ENCODE measurements around the gene TEF. TPM values are rescaled to one million over a fixed set of nuclear protein-coding genes. Genes with fewer than 3 reads are reported as not detected.
"Not testable (repeated sequence)": the region's sequence is repeated elsewhere in the genome, so short reads cannot be mapped to it uniquely, and the experiment has no call there.

Gene TEF
- total RNA-seq, 1 donor = 8.6 TPM

DNA sequence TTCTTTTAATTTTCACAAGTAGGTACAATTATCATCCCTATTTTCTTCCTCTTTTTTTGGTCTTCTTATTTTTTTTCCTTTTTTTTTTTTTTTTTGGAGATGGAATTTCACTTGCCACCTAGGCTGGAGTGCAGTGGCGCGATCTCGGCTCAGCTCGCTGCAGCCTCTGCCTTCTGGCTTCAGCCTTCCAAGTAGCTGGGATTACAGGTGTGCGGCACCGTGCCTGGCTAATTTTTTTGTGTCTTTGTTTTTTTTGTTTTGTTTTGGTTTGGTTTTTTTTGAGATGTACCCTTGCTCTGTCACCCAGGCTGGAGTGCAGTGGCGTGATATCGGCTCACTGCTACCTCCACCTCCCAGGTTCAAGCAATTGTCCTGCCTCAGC, 48.2 kb downstream of the TEF start:
- no peak for DNase-seq (ENCODE audit: low read depth)
- TF ChIP-seq, protein P1, sequence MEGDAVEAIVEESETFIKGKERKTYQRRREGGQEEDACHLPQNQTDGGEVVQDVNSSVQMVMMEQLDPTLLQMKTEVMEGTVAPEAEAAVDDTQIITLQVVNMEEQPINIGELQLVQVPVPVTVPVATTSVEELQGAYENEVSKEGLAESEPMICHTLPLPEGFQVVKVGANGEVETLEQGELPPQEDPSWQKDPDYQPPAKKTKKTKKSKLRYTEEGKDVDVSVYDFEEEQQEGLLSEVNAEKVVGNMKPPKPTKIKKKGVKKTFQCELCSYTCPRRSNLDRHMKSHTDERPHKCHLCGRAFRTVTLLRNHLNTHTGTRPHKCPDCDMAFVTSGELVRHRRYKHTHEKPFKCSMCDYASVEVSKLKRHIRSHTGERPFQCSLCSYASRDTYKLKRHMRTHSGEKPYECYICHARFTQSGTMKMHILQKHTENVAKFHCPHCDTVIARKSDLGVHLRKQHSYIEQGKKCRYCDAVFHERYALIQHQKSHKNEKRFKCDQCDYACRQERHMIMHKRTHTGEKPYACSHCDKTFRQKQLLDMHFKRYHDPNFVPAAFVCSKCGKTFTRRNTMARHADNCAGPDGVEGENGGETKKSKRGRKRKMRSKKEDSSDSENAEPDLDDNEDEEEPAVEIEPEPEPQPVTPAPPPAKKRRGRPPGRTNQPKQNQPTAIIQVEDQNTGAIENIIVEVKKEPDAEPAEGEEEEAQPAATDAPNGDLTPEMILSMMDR (IDR thresholded peaks at IDR 0.05; ENCODE audit: insufficient read depth, low read depth, low read length) = no peak
- H3K4me3 ChIP-seq (ENCODE audit: low read depth, low read length) = no peak overlapping the region

DNA sequence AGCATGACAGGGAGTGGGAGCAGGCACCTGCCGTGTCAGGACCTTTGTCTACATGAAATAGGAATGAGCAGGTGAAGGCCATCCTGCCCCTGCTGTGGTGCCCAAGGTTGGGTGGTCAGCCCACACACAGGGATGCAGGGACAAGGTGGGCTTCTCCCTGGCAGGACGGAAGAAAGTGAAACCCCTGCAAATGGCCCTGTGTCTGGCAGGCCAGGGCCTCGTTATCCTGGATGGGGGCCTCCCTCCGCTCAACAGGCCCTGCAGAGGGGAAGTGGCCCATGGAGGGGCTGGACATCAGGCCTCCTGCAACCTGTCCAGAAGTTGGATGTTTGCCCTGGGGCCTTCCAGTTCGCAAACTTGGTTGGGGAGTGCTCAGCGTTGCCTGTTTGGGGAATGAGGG, 49.9 kb downstream of the TEF start:
- TF ChIP-seq, protein P1 (IDR thresholded peaks at IDR 0.05; ENCODE audit: insufficient read depth, low read depth, low read length) = no peak
- no peak overlapping the region for H3K4me3 ChIP-seq (ENCODE audit: low read depth, low read length)
- no peak for DNase-seq (ENCODE audit: low read depth)

DNA sequence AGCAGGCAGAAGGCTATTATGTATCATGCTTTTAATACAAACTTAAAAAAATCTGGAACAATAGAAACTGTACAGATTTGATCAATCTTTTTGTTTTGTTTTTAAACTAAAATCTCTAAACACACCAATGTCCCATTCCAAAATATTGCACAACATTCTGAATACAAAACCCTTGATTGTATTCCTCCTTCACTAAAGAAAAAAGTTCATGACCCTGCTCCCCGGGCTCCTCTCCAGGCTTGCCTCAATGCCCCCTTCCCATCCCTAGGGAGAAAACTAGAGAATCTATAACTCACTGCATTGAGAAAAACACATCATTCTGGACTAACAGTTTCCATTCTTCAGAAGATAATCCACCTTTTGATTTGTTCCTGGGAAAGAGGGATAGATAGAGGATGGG, 51.7 kb downstream of the TEF start:
- not testable (repeated sequence) for DNase-seq (ENCODE audit: low read depth)

DNA sequence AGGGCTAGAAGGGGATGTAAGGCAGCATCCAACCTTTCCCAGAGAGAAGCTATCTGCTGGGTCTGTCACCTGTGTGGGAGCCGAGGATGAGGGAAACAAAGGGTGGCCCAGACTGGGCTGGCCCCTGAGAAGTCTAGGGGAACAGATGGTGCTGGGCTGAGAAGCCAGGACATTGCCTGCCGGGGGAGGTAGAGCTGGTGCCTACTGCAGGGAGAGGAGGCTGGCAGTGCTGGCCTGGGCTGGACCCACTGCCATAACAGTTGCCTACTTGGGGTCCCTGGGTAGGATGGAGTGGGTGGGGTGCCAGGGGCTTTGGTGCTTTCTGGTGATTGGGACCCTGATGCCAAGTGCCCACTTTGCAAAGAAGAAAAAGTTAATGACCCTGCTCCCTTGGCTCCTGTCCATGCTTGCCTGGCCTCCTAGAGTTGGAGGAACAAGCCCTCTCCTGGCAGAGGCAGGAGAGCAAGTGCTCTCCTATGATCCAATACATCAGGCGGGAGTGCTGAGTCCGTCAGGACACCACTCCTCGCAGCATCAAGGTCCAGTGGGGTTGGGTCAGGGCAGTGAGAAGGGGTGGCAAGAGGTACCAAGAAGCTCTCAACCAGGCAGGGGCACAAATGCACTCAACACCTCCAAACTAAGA, 52.7 kb downstream of the TEF start:
- DNase-seq (ENCODE audit: low read depth); H3K4me3 ChIP-seq (ENCODE audit: low read depth, low read length): not testable (repeated sequence)

More for the DNA sequence above, 51.7 kb downstream of the TEF start:
- not testable (repeated sequence) for H3K4me3 ChIP-seq (ENCODE audit: low read depth, low read length)

DNA sequence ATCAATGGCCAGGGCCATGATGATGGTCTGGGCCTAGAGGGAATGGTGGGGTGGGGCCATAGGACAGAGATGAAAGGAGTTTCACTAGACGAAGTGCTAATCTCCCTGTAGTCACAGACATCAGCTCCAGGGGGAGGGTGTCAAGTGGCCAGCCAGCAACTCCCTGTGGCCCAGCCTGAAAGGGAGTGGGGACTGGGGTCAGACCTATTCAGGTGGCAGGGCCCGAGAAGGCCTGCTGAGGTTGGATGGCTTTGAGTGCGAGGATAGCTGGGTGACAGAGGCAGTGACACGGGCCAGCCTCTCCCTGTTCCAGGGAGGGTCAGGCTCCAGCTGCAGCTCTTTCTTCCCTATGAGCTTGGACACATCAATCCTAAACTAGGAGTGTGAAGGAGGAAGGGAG, 53.8 kb downstream of the TEF start:
- no peak overlapping the region for H3K4me3 ChIP-seq (ENCODE audit: low read depth, low read length)
- no peak for DNase-seq (ENCODE audit: low read depth)
- TF ChIP-seq, protein P1 (IDR thresholded peaks at IDR 0.05; ENCODE audit: insufficient read depth, low read depth, low read length) = no peak

DNA sequence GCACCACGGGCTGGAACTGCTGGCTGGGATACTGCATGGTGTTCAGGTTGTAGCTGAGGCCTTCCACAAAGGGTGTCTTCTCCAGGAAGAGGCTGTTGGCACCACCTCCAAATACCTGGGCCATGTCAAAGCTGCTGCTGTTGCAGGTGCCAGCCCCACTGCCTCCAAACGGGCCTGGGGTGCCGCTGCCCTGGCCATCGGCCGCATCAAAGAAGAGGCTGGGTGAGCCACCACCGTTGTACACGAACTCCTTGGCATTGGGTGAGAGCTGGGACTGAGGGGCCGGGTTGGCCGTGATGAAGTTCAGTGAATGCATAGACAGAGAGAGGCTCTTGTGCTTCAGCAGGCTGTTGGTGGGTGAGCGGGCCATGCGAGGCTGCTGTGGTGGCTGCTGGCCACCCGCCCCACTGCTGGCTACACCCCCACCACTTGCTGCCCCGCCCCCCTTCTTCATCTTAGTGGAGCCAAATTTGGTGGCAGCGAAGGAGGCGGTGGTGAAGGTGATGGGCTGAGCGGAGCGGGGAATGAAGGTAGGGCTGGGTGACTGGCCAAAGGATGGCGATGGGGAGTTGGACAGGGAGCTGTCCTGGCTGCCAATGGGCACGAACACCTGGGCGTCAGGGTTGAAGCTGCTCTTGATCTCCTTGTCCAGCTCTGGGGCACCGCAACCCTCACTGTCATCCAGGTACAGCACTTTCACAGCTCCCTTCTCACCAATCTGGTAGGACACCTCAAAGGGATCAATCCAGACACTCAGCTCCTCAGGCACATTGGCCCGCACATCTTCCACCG, 54.8 kb downstream of the TEF start:
- no peak for DNase-seq (ENCODE audit: low read depth)
- H3K4me3 ChIP-seq (ENCODE audit: low read depth, low read length) = no peak overlapping the region
- TF ChIP-seq, protein P1 (IDR thresholded peaks at IDR 0.05; ENCODE audit: insufficient read depth, low read depth, low read length) = no peak

DNA sequence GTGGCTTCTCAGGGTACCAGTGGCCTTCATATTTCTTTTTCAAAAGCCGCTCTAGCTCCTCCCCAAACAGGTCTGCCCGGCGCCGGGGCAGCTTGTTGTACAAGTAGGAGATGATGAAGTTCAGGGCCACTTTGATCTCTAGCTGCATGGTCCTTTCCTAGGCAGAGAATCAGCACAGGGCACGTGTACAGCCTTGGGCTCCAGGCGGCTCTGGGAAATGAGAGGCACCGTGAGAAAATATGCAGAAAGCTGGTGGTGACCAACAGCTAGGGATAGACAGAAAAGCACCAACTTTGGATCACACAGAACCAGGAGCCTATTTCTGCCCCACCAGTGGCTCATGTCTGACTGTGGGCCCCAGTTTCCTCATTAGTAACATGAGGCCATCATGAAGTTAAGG, 55.5 kb downstream of the TEF start:
- TF ChIP-seq, protein P1 (IDR thresholded peaks at IDR 0.05; ENCODE audit: insufficient read depth, low read depth, low read length) = no peak
- DNase-seq (ENCODE audit: low read depth) = no peak
- no peak overlapping the region for H3K4me3 ChIP-seq (ENCODE audit: low read depth, low read length)

DNA sequence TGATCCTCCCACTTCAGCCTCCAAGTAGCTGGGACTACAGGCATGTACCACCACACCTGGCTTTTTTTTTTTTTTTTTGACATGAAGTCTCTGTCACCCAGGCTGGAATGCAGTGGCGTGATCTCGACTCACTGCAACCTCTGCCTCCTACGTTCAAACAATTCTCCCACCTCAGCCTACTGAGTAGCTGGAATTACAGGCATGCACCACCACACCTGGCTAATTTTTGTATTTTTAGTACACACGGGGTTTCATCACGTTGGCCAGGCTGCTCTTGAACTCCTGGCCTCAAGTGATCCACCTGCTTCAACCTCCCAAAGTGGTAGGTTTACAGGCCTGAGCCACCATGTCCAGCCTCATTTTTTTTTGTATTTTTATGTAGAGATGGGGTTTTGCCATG, 58.8 kb downstream of the TEF start:
- DNase-seq (ENCODE audit: low read depth); H3K4me3 ChIP-seq (ENCODE audit: low read depth, low read length): not testable (repeated sequence)
